CD4-positive, alpha-beta T cell (primary cell): ENCODE measurements around the gene SARM1. TPM values are rescaled to one million over a fixed set of nuclear protein-coding genes. Genes with fewer than 3 reads are reported as not detected.

Experiments used
- ATAC-seq: fragments of 200-7000 bp; cut with Tn5 transposase; one replicate; pipeline ENCODE4 v1.10.0; 2022; ENCODE audit warnings: mild to moderate bottlenecking; ENCODE audit not compliant: poor library complexity
- CTCF ChIA-PET: fragments of 350-600 bp; sonication (Branson Sonifier 250); formaldehyde crosslinking; loops from one replicate; lab custom pipeline; 2021; ENCODE audit warnings: antibody characterized with exemption, inconsistent platforms; lab: Charles Lee
- POLR2A ChIA-PET: fragments of 350-600 bp; sonication (Branson Sonifier 250); formaldehyde crosslinking; loops from one replicate; lab custom pipeline; 2021; ENCODE audit warnings: antibody characterized with exemption, inconsistent platforms; lab: Charles Lee
- DNase-seq, 14 experiments: peaks; one replicate each; pipeline ENCODE4 v3.0.0-alpha.2; 2013 to 2020; ENCODE audit warnings: mixed read lengths in 2 of 14
- H3K27ac ChIP-seq, 2 donors: one replicate each; pipeline versions ENCODE4 v1.5.1 to v1.7.0; 2013; ENCODE audit warnings: low read length in 2 of 2, low read depth in 1 of 2, mild to moderate bottlenecking in 1 of 2
- H3K27me3 ChIP-seq, 2 experiments: 1 replicate in 1 of 2; 2 replicates in 1 of 2; pipeline versions ENCODE4 v1.6.1 to v1.7.0; 2013; ENCODE audit warnings: low read length in 2 of 2, control low read depth in 1 of 2, mild to moderate bottlenecking in 1 of 2, moderate library complexity in 1 of 2; ENCODE audit not compliant: insufficient read depth in 2 of 2, control insufficient read depth in 1 of 2
- H3K36me3 ChIP-seq: one replicate; pipeline ENCODE4 v1.6.1; 2013; ENCODE audit warnings: low read length, control low read depth; ENCODE audit not compliant: insufficient read depth
- H3K4me1 ChIP-seq: one replicate; pipeline ENCODE4 v1.6.1; 2013; ENCODE audit warnings: low read length, control low read depth; ENCODE audit not compliant: insufficient read depth
- H3K4me3 ChIP-seq: one replicate; pipeline ENCODE4 v1.5.1; 2013; ENCODE audit warnings: mild to moderate bottlenecking, low read length, moderate library complexity
- H3K9me3 ChIP-seq, 2 experiments: 1 replicate in 1 of 2; 2 replicates in 1 of 2; pipeline versions ENCODE4 v1.6.1 to v1.7.0; 2013; ENCODE audit warnings: low read length in 2 of 2, mild to moderate bottlenecking in 2 of 2, control low read depth in 1 of 2, moderate library complexity in 1 of 2; ENCODE audit not compliant: control insufficient read depth in 1 of 2, insufficient read depth in 1 of 2
- H3K27ac Mint-ChIP-seq: one replicate; pipeline ENCODE4 v1.8.0; 2020; ENCODE audit warnings: mixed read lengths
- H3K27me3 Mint-ChIP-seq: one replicate; pipeline ENCODE4 v1.8.0; 2021; ENCODE audit warnings: mixed read lengths
- H3K36me3 Mint-ChIP-seq: one replicate; pipeline ENCODE4 v1.8.0; 2021; ENCODE audit warnings: low read depth, mixed read lengths
- H3K4me1 Mint-ChIP-seq: one replicate; pipeline ENCODE4 v1.8.0; 2021; ENCODE audit warnings: low read depth, mixed read lengths
- H3K4me3 Mint-ChIP-seq: one replicate; pipeline ENCODE4 v1.8.0; 2020; ENCODE audit warnings: mild to moderate bottlenecking, mixed read lengths
- H3K9me3 Mint-ChIP-seq: one replicate; pipeline ENCODE4 v1.8.0; 2020; ENCODE audit warnings: mixed read lengths
- intact Hi-C, 2 experiments: fragments of 100-400 bp; cut with DNase I in 1 of 2; cut with micrococcal nuclease in 1 of 2; formaldehyde crosslinking; loops; one replicate each; pipeline versions ENCODE4 v1.15.1 to v1.9.0; 2023 to 2025; cut with DNase I, micrococcal nuclease
- total RNA-seq, 174 experiments: library from RNA in 2 of 174; stranded (reverse) in 2 of 174; gene quantifications; one replicate each; pipeline ENCODE4 v1.2.3 and lab custom pipeline; 2021 to 2026
- TF ChIP-seq, protein P1 (sequence below): fragments of 200-600 bp; IDR thresholded peaks from one replicate; pipeline ENCODE4 v1.8.0; 2022; ENCODE audit warnings: antibody characterized with exemption, mild to moderate bottlenecking

The SARM1 gene
- total RNA-seq, 2 experiments from 2014 or later, result 12.5 to 15.4 TPM

DNA sequence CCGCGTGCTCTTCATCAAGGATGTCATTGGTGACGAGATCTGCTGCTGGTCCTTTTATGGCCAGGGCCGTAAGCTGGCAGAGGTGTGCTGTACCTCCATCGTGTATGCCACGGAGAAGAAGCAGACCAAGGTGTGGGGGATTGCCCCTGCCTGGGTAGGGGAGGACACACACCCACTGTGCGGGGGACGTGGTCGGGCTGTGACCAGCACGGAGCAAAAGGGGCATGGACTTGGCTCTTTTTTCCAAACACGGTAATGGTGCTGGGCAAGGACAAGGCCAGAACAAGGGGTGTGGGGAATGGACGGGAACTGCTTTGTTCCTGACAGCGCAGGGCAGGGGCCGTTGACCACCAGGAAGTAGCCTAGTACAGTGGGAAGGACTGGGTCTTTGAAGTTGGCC, 29.2 kb upstream of the SARM1 start:
- no peak overlapping the region for H3K4me3 ChIP-seq
- no peak for DNase-seq
- Mint-ChIP-seq H3K4me1 (peaks cover 13% of the 10 kb centered on the region), H3K4me3 (no peak overlapping the region), H3K36me3 (peaks cover 67% of the 10 kb centered on the region), H3K27me3 (no peaks in the 10 kb centered on the region), H3K9me3 (no peaks in the 10 kb centered on the region), H3K27ac (no peak overlapping the region)
- CTCF ChIA-PET, result no interaction called here
- TF ChIP-seq, protein P1, sequence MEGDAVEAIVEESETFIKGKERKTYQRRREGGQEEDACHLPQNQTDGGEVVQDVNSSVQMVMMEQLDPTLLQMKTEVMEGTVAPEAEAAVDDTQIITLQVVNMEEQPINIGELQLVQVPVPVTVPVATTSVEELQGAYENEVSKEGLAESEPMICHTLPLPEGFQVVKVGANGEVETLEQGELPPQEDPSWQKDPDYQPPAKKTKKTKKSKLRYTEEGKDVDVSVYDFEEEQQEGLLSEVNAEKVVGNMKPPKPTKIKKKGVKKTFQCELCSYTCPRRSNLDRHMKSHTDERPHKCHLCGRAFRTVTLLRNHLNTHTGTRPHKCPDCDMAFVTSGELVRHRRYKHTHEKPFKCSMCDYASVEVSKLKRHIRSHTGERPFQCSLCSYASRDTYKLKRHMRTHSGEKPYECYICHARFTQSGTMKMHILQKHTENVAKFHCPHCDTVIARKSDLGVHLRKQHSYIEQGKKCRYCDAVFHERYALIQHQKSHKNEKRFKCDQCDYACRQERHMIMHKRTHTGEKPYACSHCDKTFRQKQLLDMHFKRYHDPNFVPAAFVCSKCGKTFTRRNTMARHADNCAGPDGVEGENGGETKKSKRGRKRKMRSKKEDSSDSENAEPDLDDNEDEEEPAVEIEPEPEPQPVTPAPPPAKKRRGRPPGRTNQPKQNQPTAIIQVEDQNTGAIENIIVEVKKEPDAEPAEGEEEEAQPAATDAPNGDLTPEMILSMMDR, result no peak
- peaks cover 81% of the 10 kb centered on the region for H3K36me3 ChIP-seq
- POLR2A ChIA-PET, result no interaction called here
- ATAC-seq, result no peak
- peaks cover 0 to 3% of the 10 kb centered on the region in 2 experiments for H3K9me3 ChIP-seq
- intact Hi-C loops, result no loop called here
- no peak overlapping the region for H3K27ac ChIP-seq
- no peaks in the 10 kb centered on the region for H3K27me3 ChIP-seq
- peaks cover 1% of the 10 kb centered on the region for H3K4me1 ChIP-seq

DNA sequence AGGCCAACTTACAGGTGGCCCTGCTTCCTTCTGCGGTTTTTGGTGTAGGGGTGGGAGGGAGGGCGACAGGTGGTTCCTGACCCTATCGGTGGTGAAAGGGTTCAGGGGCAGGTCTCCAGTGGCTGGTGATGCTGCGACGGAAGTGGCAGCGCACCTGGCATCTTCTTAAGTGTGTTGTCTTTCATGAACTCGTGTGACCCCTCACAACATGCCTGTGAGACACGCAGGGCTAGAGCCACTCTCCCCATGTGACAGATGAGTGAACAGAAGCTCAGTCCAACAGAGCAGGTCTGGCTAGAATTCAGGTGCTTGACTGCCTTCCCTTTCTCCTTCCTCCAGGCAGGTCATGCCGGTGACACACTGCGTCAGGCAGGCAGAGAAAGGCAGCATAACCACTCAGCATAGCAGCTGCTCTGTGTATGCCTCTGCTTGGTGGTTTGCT, 28.0 kb upstream of the SARM1 start:
- H3K27me3 Mint-ChIP-seq, result no peaks in the 10 kb centered on the region
- peak; percentile 32 for ATAC-seq
- intact Hi-C loops, result no loop called here
- Histone ChIP-seq H3K4me3 (no peak overlapping the region), H3K36me3 (peaks cover 89% of the 10 kb centered on the region), H3K9me3 (peaks cover 0 to 3% of the 10 kb centered on the region in 2 experiments), H3K27me3 (no peaks in the 10 kb centered on the region), H3K27ac (no peak overlapping the region), H3K4me1 (no peaks in the 10 kb centered on the region)
- no peak overlapping the region for H3K4me3 Mint-ChIP-seq
- H3K27ac Mint-ChIP-seq, result peak overlapping the region; percentile 36
- peaks cover 2% of the 10 kb centered on the region for H3K4me1 Mint-ChIP-seq
- TF ChIP-seq, protein P1, result no peak
- peaks cover 77% of the 10 kb centered on the region for H3K36me3 Mint-ChIP-seq
- H3K9me3 Mint-ChIP-seq, result no peaks in the 10 kb centered on the region
- POLR2A ChIA-PET, result interaction anchor here (0.8 kb wide), 1 partner anchor 14 kb away, joined by 3 read pairs; the partner anchor contains the start of gene POLDIP2
- DNase-seq, result no peak
- CTCF ChIA-PET, result no interaction called here

DNA sequence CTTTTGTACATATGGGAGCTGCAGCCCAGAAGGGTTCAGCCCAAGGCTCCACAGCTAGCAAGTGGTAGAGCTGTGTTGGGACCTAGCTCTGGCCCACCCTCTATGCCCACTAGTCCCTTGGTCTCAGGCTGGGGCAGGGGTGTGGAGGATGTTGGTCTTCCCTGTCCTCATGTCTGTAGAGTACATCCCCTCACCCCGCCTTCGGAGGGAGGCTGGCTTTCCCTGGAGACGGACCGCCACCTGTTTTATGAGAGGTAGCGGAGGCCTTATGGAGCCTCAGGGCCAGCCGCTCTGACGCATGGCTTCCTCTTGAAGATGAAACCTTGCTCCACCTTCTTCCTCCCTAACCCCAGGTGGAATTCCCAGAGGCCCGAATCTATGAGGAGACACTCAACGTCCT, 27.5 kb upstream of the SARM1 start:
- no peaks in the 10 kb centered on the region for H3K9me3 Mint-ChIP-seq
- H3K27me3 ChIP-seq, result no peaks in the 10 kb centered on the region
- peaks cover 91% of the 10 kb centered on the region for H3K36me3 ChIP-seq
- H3K4me3 ChIP-seq, result no peak overlapping the region
- H3K4me1 ChIP-seq, result no peaks in the 10 kb centered on the region
- TF ChIP-seq, protein P1, result no peak
- H3K27ac Mint-ChIP-seq, result peak overlapping the region; percentile 36
- peaks cover 0 to 3% of the 10 kb centered on the region in 2 experiments for H3K9me3 ChIP-seq
- no peak overlapping the region for H3K27ac ChIP-seq
- H3K4me1 Mint-ChIP-seq, result no peaks in the 10 kb centered on the region
- CTCF ChIA-PET, result no interaction called here
- ATAC-seq (no peak), DNase-seq (no peak)
- POLR2A ChIA-PET, result interaction anchor here (0.6 to 0.8 kb wide), 2 partner anchors 14 kb away, joined by 3 read pairs; partner anchors contain the start of gene POLDIP2
- intact Hi-C loops, result no loop called here
- no peaks in the 10 kb centered on the region for H3K27me3 Mint-ChIP-seq
- no peak overlapping the region for H3K4me3 Mint-ChIP-seq
- H3K36me3 Mint-ChIP-seq, result peaks cover 82% of the 10 kb centered on the region
